Heart right ventricle (tissue), 16 donors: ENCODE results near the gene RBM28. TPM values are rescaled to one million over a fixed set of nuclear protein-coding genes. Genes with fewer than 3 reads are reported as not detected.

ENCODE experiments used
- ATAC-seq, 8 donors: fragments of 200-7000 bp; cut with Tn5 transposase; one replicate each; pipeline ENCODE4 v1.9.1; 2020; ENCODE audit warnings: mild to moderate bottlenecking in 8 of 8, moderate library complexity in 8 of 8, moderate number of reproducible peaks in 1 of 8
- DNase-seq, 2 donors: peaks; one replicate each; pipeline ENCODE4 v3.0.0-alpha.2; 2020
- H3K27ac ChIP-seq, 10 donors: fragments of 200-600 bp; sonication (generic) in 2 of 10; one replicate each; pipeline versions ENCODE4 v1.5.0 to v1.8.0; 2020 to 2022; ENCODE audit warnings: mild to moderate bottlenecking in 3 of 10
- H3K27me3 ChIP-seq, 7 donors: fragments of 200-600 bp; one replicate each; pipeline ENCODE4 v1.8.0; 2021 to 2022; ENCODE audit warnings: mild to moderate bottlenecking in 2 of 7
- H3K36me3 ChIP-seq, 9 donors: fragments of 200-600 bp; sonication (generic) in 1 of 9; one replicate each; pipeline versions ENCODE4 v1.5.0 to v1.8.0; 2020 to 2022; ENCODE audit warnings: mild to moderate bottlenecking in 2 of 9
- H3K4me1 ChIP-seq, 9 donors: fragments of 200-600 bp; sonication (generic) in 1 of 9; one replicate each; pipeline versions ENCODE4 v1.5.0 to v1.8.0; 2020 to 2022; ENCODE audit warnings: mild to moderate bottlenecking in 4 of 9
- H3K4me3 ChIP-seq, 10 donors: fragments of 200-600 bp; sonication (generic) in 2 of 10; one replicate each; pipeline versions ENCODE4 v1.5.0 to v1.8.0; 2020 to 2022; ENCODE audit warnings: mild to moderate bottlenecking in 7 of 10, moderate library complexity in 2 of 10
- H3K9me3 ChIP-seq, 11 donors: fragments of 200-600 bp in 10 of 11; sonication (generic) in 2 of 11; one replicate each; pipeline versions ENCODE4 v1.5.0 to v1.8.0; 2013 to 2022; ENCODE audit warnings: mild to moderate bottlenecking in 2 of 11, control low read depth in 1 of 11, moderate library complexity in 1 of 11
- CTCF ChIP-seq, 9 donors: fragments of 200-600 bp; sonication (generic) in 2 of 9; IDR thresholded peaks; one replicate each; pipeline versions ENCODE4 v1.5.0 to v1.8.0; 2021 to 2022; ENCODE audit warnings: antibody characterized with exemption in 9 of 9, mild to moderate bottlenecking in 5 of 9, moderate library complexity in 1 of 9
- WGBS, 2 donors: extraction: QIAGEN DNeasy Blood & Tissue Kit; methylation state at CpG; one replicate each; pipeline ENCODE4 v1.1.7; 2013; ENCODE audit warnings: inconsistent platforms in 1 of 2; 5-methylcytosine and 5-hydroxymethylcytosine counted together
- intact Hi-C, 10 donors: fragments of 100-400 bp; cut with DNase I; formaldehyde crosslinking; loops; one replicate each; pipeline versions ENCODE4 v1.11.1 to v1.14.2; 2022
- polyA plus RNA-seq, 2 donors: library from polyadenylated mRNA; stranded (reverse); fragments of 200-250 nt; gene quantifications; one replicate each; pipeline ENCODE4 v1.2.3, GENCODE V29; 2013
- total RNA-seq, 10 donors: library from RNA; stranded (reverse); fragmentation: NEBNext Ultra II Directional in 3 of 10; extraction: Animal tissue kit (Norgen Biotek cat#: 25700) in 3 of 10; gene quantifications; one replicate each; pipeline versions ENCODE4 v1.2.1 to v1.2.4, GENCODE V29; 2021 to 2023
- donor health status: Arrhythmogenic right ventricular cardiomyopathy.
- donor health status: ischemic (EF 13 %, LVEDD 7.1; RV severe dilation, severe dysfunction).
- donor health status: healthy with polysubstance abuse.
- donor health status: DM: no; HTN: yes; CAD: no.
- donor health status: DM: no; HTN: no; CAD: no.
- donor health status: ischemic (EF 25% LVEDD 6.9; RV normal size, moderate dysfunction).
- donor health status: ischemic (EF 25% LVEDD 5.7; RV mildly dilated, moderate dysfunction).
- donor health status: healthy.
- donor health status: DM: yes; HTN: yes; CAD: no.
- donor health status: Ischemic cardiomyopathy.
- donor health status: ischemic (EF 35%, LVEDD 5.7; RV mildly dilated, moderate dysfunction).
- donor health status: nonischemic (EF 11% LVEDD 7.7; RV severe dilation, severe dysfunction).
- donor health status: DM: yes; HTN: yes; CAD: no.
- donor health status: PGD.
- donor health status: ischemic (EF 29% LVEDD 5.4; RV normal size, mild dysfunction).
- donor health status: nonischemic (EF 23%, LVEDD 6.1; RV moderate dilation, normal function).

RBM28 gene
- total and polyA plus RNA-seq, 12 donors, result 16.6 to 96.9 (median 28.3) TPM

- H3K36me3 ChIP-seq, result no peaks in the 10 kb centered on the region
- no peak for TF ChIP-seq CTCF (IDR thresholded peaks at IDR 0.05)
- H3K4me1 ChIP-seq, result peaks cover 0 to 16% (median 15%) of the 10 kb centered on the region in 9 donors
- DNase-seq, result no peak
- no peak overlapping the region for H3K4me3 ChIP-seq
- ATAC-seq, result peak in 1 of 8 donors; percentile 14
- peaks cover 5 to 23% (median 18%) of the 10 kb centered on the region in 7 donors for H3K27me3 ChIP-seq
- intact Hi-C loops, result no loop called here
- H3K27ac ChIP-seq, result no peak overlapping the region
- H3K9me3 ChIP-seq, result peaks cover 0 to 29% (median 7%) of the 10 kb centered on the region in 11 donors
- 77 to 82% methylated on average over 4 of the region's 4 CpGs for WGBS, 2 donors
Observed at GRCh38 chr7:128275681-128276080, 68.0 kb downstream of the RBM28 start.

- Histone ChIP-seq H3K27ac (no peak overlapping the region), H3K4me1 (peaks cover 0 to 19% (median 16%) of the 10 kb centered on the region in 9 donors), H3K36me3 (no peaks in the 10 kb centered on the region), H3K27me3 (peaks cover 5 to 30% (median 25%) of the 10 kb centered on the region in 7 donors), H3K9me3 (peaks cover 0 to 23% (median 7%) of the 10 kb centered on the region in 11 donors), H3K4me3 (no peak overlapping the region)
- WGBS, 2 donors, result 60 to 62% methylated on average over 3 of the region's 3 CpGs
- no peak for ATAC-seq
- DNase-seq, result no peak
- intact Hi-C loops, result no loop called here
- no peak for TF ChIP-seq CTCF (IDR thresholded peaks at IDR 0.05)
Observed at GRCh38 chr7:128274884-128275603, 68.7 kb downstream of the RBM28 start.

DNA sequence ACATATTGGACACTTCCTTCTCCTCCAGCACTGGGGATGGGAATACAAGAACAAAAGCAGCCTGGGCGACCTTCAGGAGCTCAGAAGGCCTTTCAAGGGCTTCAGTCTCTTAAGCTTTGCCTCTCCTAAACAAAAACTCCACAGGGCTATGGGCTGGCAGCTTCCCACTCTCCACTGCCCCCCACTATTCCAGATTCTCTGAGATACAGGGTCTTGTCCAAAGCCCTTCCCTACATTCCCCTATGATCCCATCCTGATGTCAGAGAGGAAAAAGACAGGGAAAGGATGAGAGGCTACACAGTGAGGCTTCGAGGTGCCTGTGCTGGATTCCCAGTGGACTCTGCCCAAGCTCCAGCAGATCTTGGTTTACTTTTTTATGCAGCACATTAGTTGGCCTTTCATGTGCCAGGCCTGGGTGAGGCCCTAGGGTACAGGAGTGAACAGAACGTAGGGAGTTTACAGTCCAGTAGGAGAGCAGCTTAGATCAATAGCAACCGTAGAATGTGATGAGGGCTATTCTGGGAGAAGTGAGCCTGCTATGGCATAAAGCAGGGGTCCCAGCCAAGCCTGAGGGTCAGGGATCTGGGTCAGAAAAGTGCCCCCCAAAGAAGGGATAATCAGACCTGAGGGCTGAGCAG is 69.3 kb downstream of the RBM28 start:
- intact Hi-C loops, result no loop called here
- H3K36me3 ChIP-seq, result no peaks in the 10 kb centered on the region
- ATAC-seq (no peak), DNase-seq (no peak)
- H3K4me1 ChIP-seq, result peaks cover 0 to 19% (median 16%) of the 10 kb centered on the region in 9 donors
- no peak overlapping the region for H3K4me3 ChIP-seq
- TF ChIP-seq CTCF (IDR thresholded peaks at IDR 0.05), result no peak
- no peak overlapping the region for H3K27ac ChIP-seq
- peaks cover 5 to 36% (median 30%) of the 10 kb centered on the region in 7 donors for H3K27me3 ChIP-seq
- peaks cover 0 to 16% (median 0%) of the 10 kb centered on the region in 11 donors for H3K9me3 ChIP-seq
- 82 to 84% methylated on average over 4 of the region's 4 CpGs for WGBS, 2 donors

- DNase-seq (no peak), ATAC-seq (peak in 4 of 8 donors; percentile 11 to 25 (median 20))
- no peak for TF ChIP-seq CTCF (IDR thresholded peaks at IDR 0.05)
- Histone ChIP-seq H3K4me1 (peaks cover 3 to 25% (median 20%) of the 10 kb centered on the region in 9 donors), H3K9me3 (no peaks in the 10 kb centered on the region), H3K4me3 (peak overlapping the region in 9 of 10 donors; percentile 24 to 55 (median 44)), H3K36me3 (no peaks in the 10 kb centered on the region), H3K27me3 (peaks cover 5 to 52% (median 50%) of the 10 kb centered on the region in 7 donors), H3K27ac (no peak overlapping the region)
- WGBS, 2 donors, result 8 to 13% methylated on average over 30 of the region's 30 CpGs
- intact Hi-C loops, result no loop called here
Observed at GRCh38 chr7:128271942-128272481, 71.7 kb downstream of the RBM28 start.
